Smooth muscle cell (in vitro differentiated cells): ENCODE measurements around the gene TRIM31. TPM values are rescaled to one million over a fixed set of nuclear protein-coding genes. Genes with fewer than 3 reads are reported as not detected.

Source experiments
- DNase-seq: peaks from one replicate; lab custom pipeline; 2025; ENCODE audit not compliant: unreplicated experiment; lab: John Stamatoyannopoulos, UW
- H2AFZ ChIP-seq: fragments of 200-600 bp; sonication (generic); 2 replicates; pipeline ENCODE4 v1.6.0; 2016; ENCODE audit warnings: antibody characterized with exemption, low read depth, mild to moderate bottlenecking
- H3F3A ChIP-seq: fragments of 200-600 bp; sonication (generic); 2 replicates; pipeline ENCODE4 v1.6.0; 2017; ENCODE audit warnings: antibody characterized with exemption, low read depth
- H3K27ac ChIP-seq: fragments of 200-600 bp; sonication (generic); 2 replicates; pipeline ENCODE4 v1.5.1; 2016; ENCODE audit warnings: low read depth, mild to moderate bottlenecking
- H3K27me3 ChIP-seq: fragments of 200-600 bp; sonication (generic); 2 replicates; pipeline ENCODE4 v1.6.1; 2016; ENCODE audit warnings: low read depth, mild to moderate bottlenecking
- H3K36me3 ChIP-seq: fragments of 200-600 bp; sonication (generic); 2 replicates; pipeline ENCODE4 v1.5.1; 2016; ENCODE audit warnings: low read depth
- H3K4me1 ChIP-seq: fragments of 200-600 bp; sonication (generic); 2 replicates; pipeline ENCODE4 v1.5.1; 2016; ENCODE audit warnings: low read depth
- H3K4me2 ChIP-seq: fragments of 200-600 bp; sonication (generic); 2 replicates; pipeline ENCODE4 v1.6.0; 2016; ENCODE audit warnings: mild to moderate bottlenecking
- H3K4me3 ChIP-seq: fragments of 200-600 bp; sonication (generic); 2 replicates; pipeline ENCODE4 v1.5.1; 2016; ENCODE audit warnings: mild to moderate bottlenecking
- H3K79me2 ChIP-seq: fragments of 200-600 bp; sonication (generic); 2 replicates; pipeline ENCODE4 v1.6.0; 2016; ENCODE audit warnings: low read depth, mild to moderate bottlenecking
- H3K9ac ChIP-seq: fragments of 200-600 bp; sonication (generic); 2 replicates; pipeline ENCODE4 v1.6.0; 2016; ENCODE audit warnings: low read depth
- H3K9me3 ChIP-seq: fragments of 200-600 bp; sonication (generic); replicated peaks from 2 replicates; pipeline ENCODE4 v1.5.1; 2016; ENCODE audit warnings: low read depth
- H4K20me1 ChIP-seq: fragments of 200-600 bp; sonication (generic); 2 replicates; pipeline ENCODE4 v1.6.0; 2016; ENCODE audit warnings: low read depth
- WGBS: methylation state at CpG from one replicate; pipeline ENCODE4 v1.1.7; 2016; ENCODE audit warnings: low lambda C conversion rate; 5-methylcytosine and 5-hydroxymethylcytosine counted together
- polyA plus RNA-seq: library from polyadenylated mRNA; unstranded; fragments of >200 nt; fragmentation: Nextera tagmentation; extraction: Ambion mirVana; gene quantifications from 2 replicates; pipeline ENCODE4 v1.2.1, GENCODE V29; 2016
- total RNA-seq: library from RNA; depleted of rRNA; stranded (reverse); fragments of >200 nt; gene quantifications from 2 replicates; pipeline ENCODE4 v1.2.3, GENCODE V29; 2014
- TF ChIP-seq, protein P1 (sequence below): fragments of 200-600 bp; sonication (generic); IDR thresholded peaks from 2 replicates; pipeline ENCODE4 v1.5.1; 2017; ENCODE audit warnings: borderline replicate concordance, mild to moderate bottlenecking, antibody characterized with exemption; ENCODE audit not compliant: insufficient read depth, poor library complexity, severe bottlenecking

TRIM31 gene
- total and polyA plus RNA-seq, 2 experiments from 2014 or later: 0.18 TPM; not detected in 1

DNA sequence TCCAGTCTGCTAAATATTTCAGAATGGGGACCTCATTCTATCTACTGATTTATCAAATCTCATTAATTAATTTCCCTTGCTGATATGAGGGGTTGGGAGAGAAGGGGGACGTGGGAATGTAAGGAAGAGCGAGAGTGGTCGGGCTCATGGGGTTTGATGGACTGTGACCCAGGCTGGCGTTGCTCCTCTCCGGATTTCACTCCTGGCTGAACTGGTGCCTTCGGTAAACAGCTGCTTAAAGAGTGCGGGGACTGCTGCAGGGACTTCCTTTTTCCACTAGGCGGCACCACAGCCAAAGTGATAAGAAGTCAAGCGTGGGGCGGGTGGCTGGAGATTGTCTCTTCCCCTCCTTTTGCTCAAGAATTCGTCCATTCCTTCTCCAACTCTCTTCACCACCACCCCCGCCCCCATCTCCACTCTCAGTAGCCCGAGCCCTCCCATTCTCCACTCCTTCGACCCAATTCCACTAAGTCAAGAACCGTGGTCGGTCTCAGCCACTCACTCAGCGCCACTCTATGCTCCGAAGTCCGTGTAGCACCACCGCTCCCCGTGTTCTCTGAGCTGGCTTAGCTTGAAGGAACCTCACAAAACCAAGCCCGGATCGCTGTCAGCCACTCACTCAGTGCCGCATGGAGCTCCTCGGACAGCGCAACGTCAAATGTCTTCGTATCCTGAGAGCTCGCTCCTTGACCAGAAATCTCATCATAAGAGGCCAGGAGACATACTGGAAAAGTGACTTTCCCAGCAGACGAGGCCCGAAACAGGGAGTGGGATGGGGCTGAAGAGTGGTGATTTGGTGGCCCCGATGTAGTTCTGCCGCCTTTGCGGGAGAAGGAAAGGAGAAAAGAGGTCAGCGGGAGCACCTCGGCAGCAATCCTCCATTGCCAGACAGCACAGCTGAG, 9.7 kb downstream of the TRIM31 start:
- no peak overlapping the region for H3K9ac ChIP-seq
- no peaks in the 10 kb centered on the region for H4K20me1 ChIP-seq
- TF ChIP-seq, protein P1, sequence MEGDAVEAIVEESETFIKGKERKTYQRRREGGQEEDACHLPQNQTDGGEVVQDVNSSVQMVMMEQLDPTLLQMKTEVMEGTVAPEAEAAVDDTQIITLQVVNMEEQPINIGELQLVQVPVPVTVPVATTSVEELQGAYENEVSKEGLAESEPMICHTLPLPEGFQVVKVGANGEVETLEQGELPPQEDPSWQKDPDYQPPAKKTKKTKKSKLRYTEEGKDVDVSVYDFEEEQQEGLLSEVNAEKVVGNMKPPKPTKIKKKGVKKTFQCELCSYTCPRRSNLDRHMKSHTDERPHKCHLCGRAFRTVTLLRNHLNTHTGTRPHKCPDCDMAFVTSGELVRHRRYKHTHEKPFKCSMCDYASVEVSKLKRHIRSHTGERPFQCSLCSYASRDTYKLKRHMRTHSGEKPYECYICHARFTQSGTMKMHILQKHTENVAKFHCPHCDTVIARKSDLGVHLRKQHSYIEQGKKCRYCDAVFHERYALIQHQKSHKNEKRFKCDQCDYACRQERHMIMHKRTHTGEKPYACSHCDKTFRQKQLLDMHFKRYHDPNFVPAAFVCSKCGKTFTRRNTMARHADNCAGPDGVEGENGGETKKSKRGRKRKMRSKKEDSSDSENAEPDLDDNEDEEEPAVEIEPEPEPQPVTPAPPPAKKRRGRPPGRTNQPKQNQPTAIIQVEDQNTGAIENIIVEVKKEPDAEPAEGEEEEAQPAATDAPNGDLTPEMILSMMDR: peak; percentile 83
- DNase-seq: peak; percentile 47
- no peaks in the 10 kb centered on the region for H3K9me3 ChIP-seq
- H3K4me2 ChIP-seq: peak overlapping the region; percentile 85
- peaks cover 17% of the 10 kb centered on the region for H3K4me1 ChIP-seq
- peak overlapping the region; percentile 51 for H3K4me3 ChIP-seq
- H2AFZ ChIP-seq: peak overlapping the region; percentile 84
- H3K27ac ChIP-seq: no peak overlapping the region
- WGBS: 5% methylated on average over 36 of the region's 36 CpGs
- H3K36me3 ChIP-seq: no peaks in the 10 kb centered on the region
- no peaks in the 10 kb centered on the region for H3K79me2 ChIP-seq
- no peaks in the 10 kb centered on the region for H3F3A ChIP-seq
- peaks cover 77% of the 10 kb centered on the region for H3K27me3 ChIP-seq

- TF ChIP-seq, protein P1: no peak
- Histone ChIP-seq H3K79me2 (no peaks in the 10 kb centered on the region), H4K20me1 (no peaks in the 10 kb centered on the region), H3K27me3 (peaks cover 79% of the 10 kb centered on the region), H3K36me3 (no peaks in the 10 kb centered on the region), H3K4me2 (peak overlapping the region; percentile 85), H3K4me3 (peak overlapping the region; percentile 51), H2AFZ (peak overlapping the region; percentile 84), H3K4me1 (peaks cover 17% of the 10 kb centered on the region), H3F3A (no peaks in the 10 kb centered on the region), H3K9me3 (no peaks in the 10 kb centered on the region), H3K27ac (no peak overlapping the region), H3K9ac (no peak overlapping the region)
- DNase-seq: no peak
- 31% methylated on average over 14 of the region's 15 CpGs for WGBS
Measured at GRCh38 chr6:30102414-30102969, 10.4 kb downstream of the TRIM31 start.

- no peaks in the 10 kb centered on the region for H3K36me3 ChIP-seq
- H3K9me3 ChIP-seq: no peaks in the 10 kb centered on the region
- no peaks in the 10 kb centered on the region for H3F3A ChIP-seq
- H2AFZ ChIP-seq: peak overlapping the region; percentile 84
- H3K4me3 ChIP-seq: peak overlapping the region; percentile 51
- peak overlapping the region; percentile 85 for H3K4me2 ChIP-seq
- H3K27ac ChIP-seq: no peak overlapping the region
- H4K20me1 ChIP-seq: no peaks in the 10 kb centered on the region
- peaks cover 83% of the 10 kb centered on the region for H3K27me3 ChIP-seq
- no peak overlapping the region for H3K9ac ChIP-seq
- TF ChIP-seq, protein P1: no peak
- peaks cover 17% of the 10 kb centered on the region for H3K4me1 ChIP-seq
- WGBS: 5% methylated on average over 51 of the region's 51 CpGs
- H3K79me2 ChIP-seq: no peaks in the 10 kb centered on the region
- peak; percentile 75 for DNase-seq
Measured at GRCh38 chr6:30101444-30102413, 11.2 kb downstream of the TRIM31 start.
